H9 (cell line): ENCODE measurements around the gene CLDN2. TPM values are rescaled to one million over a fixed set of nuclear protein-coding genes. Genes with fewer than 3 reads are reported as not detected.

ENCODE experiments used
- DNase-seq: peaks from one replicate; pipeline ENCODE4 v3.0.0-alpha.2; 2017
- H2AFZ ChIP-seq: one replicate; pipeline ENCODE4 v1.6.1; 2013; ENCODE audit warnings: mild to moderate bottlenecking, low read length, control low read depth, moderate library complexity
- H2AK5ac ChIP-seq: 2 replicates; pipeline ENCODE4 v1.6.1; 2013; ENCODE audit warnings: low read length, control low read depth, mixed read lengths; ENCODE audit not compliant: insufficient read length
- H2BK120ac ChIP-seq: one replicate; pipeline ENCODE4 v1.6.1; 2013; ENCODE audit warnings: low read depth, mild to moderate bottlenecking, low read length, control low read depth, inconsistent platforms; ENCODE audit not compliant: poor library complexity, severe bottlenecking
- H2BK12ac ChIP-seq: 2 replicates; pipeline ENCODE4 v1.6.1; 2013; ENCODE audit warnings: low read length, control low read depth, mixed read lengths, low read depth; ENCODE audit not compliant: insufficient read length
- H2BK15ac ChIP-seq: 2 replicates; pipeline ENCODE4 v1.6.1; 2013; ENCODE audit warnings: low read depth, low read length, control low read depth
- H2BK20ac ChIP-seq: one replicate; pipeline ENCODE4 v1.6.1; 2013; ENCODE audit warnings: low read depth, mild to moderate bottlenecking, low read length, control low read depth, inconsistent platforms; ENCODE audit not compliant: poor library complexity, severe bottlenecking
- H2BK5ac ChIP-seq: 2 replicates; pipeline ENCODE4 v1.6.1; 2013; ENCODE audit warnings: low read length, control low read depth, mixed read lengths; ENCODE audit not compliant: insufficient read length
- H3K14ac ChIP-seq: 2 replicates; pipeline ENCODE4 v1.6.1; 2013; ENCODE audit warnings: low read length, control low read depth; ENCODE audit not compliant: insufficient read depth
- H3K18ac ChIP-seq: 2 replicates; pipeline ENCODE4 v1.6.1; 2013; ENCODE audit warnings: low read depth, mild to moderate bottlenecking, mixed read lengths, low read length, control low read depth; ENCODE audit not compliant: insufficient read length
- H3K23ac ChIP-seq: 2 replicates; pipeline ENCODE4 v1.6.1; 2013; ENCODE audit warnings: low read length, control low read depth, mixed read lengths, low read depth; ENCODE audit not compliant: insufficient read length
- H3K23me2 ChIP-seq: 2 replicates; pipeline ENCODE4 v1.6.1; 2013; ENCODE audit warnings: low read depth, mild to moderate bottlenecking, mixed read lengths, low read length, control low read depth; ENCODE audit not compliant: insufficient read length, poor library complexity, severe bottlenecking
- H3K27ac ChIP-seq: 2 replicates; pipeline ENCODE4 v1.5.1; 2013; ENCODE audit warnings: low read length, control low read depth, mixed read lengths, low read depth; ENCODE audit not compliant: insufficient read length
- H3K27me3 ChIP-seq: 2 replicates; pipeline ENCODE4 v1.6.1; 2013; ENCODE audit warnings: low read length, control low read depth, inconsistent platforms; ENCODE audit not compliant: insufficient read depth
- H3K4ac ChIP-seq: 2 replicates; pipeline ENCODE4 v1.6.1; 2013; ENCODE audit warnings: low read depth, mild to moderate bottlenecking, control low read depth, inconsistent platforms, low read length, moderate library complexity
- H3K4me1 ChIP-seq: 2 replicates; pipeline ENCODE4 v1.6.1; 2013; ENCODE audit warnings: low read length, control low read depth, inconsistent platforms; ENCODE audit not compliant: insufficient read depth
- H3K4me2 ChIP-seq: 2 replicates; pipeline ENCODE4 v1.6.1; 2013; ENCODE audit warnings: low read length, control low read depth, mixed read lengths; ENCODE audit not compliant: insufficient read length, insufficient read depth
- H3K56ac ChIP-seq: 2 replicates; pipeline ENCODE4 v1.6.1; 2013; ENCODE audit warnings: low read depth, mild to moderate bottlenecking, mixed read lengths, low read length, control low read depth; ENCODE audit not compliant: insufficient read length
- H3K79me1 ChIP-seq: 2 replicates; pipeline ENCODE4 v1.6.1; 2013; ENCODE audit warnings: low read depth, mild to moderate bottlenecking, moderate library complexity, low read length, control low read depth, inconsistent platforms; ENCODE audit not compliant: insufficient read depth, poor library complexity, severe bottlenecking
- H3K79me2 ChIP-seq: 2 replicates; pipeline ENCODE4 v1.6.1; 2013; ENCODE audit warnings: low read length, control low read depth, inconsistent platforms; ENCODE audit not compliant: insufficient read depth
- H3K9ac ChIP-seq: 2 replicates; pipeline ENCODE4 v1.6.1; 2013; ENCODE audit warnings: low read length, control low read depth, mixed read lengths; ENCODE audit not compliant: insufficient read length; ENCODE audit errors: extremely low read depth
- H3K9me3 ChIP-seq: one replicate; pipeline ENCODE4 v1.6.1; 2013; ENCODE audit warnings: low read depth, low read length, inconsistent platforms; ENCODE audit not compliant: control insufficient read depth
- H3T11ph ChIP-seq: one replicate; pipeline ENCODE4 v1.6.1; 2013; ENCODE audit warnings: mild to moderate bottlenecking, low read length, control low read depth, inconsistent platforms
- H4K20me1 ChIP-seq: one replicate; pipeline ENCODE4 v1.6.1; 2013; ENCODE audit not compliant: control insufficient read depth, insufficient read length, insufficient read depth
- H4K5ac ChIP-seq: 2 replicates; pipeline ENCODE4 v1.6.1; 2013; ENCODE audit warnings: low read depth, mild to moderate bottlenecking, mixed read lengths, low read length, control low read depth; ENCODE audit not compliant: insufficient read length
- H4K8ac ChIP-seq: replicated peaks from 2 replicates; pipeline ENCODE4 v1.6.1; 2013; ENCODE audit warnings: low read length, control low read depth, mixed read lengths, low read depth; ENCODE audit not compliant: insufficient read length
- H4K91ac ChIP-seq: 2 replicates; pipeline ENCODE4 v1.6.1; 2013; ENCODE audit warnings: low read depth, mild to moderate bottlenecking, moderate library complexity, mixed read lengths, low read length, control low read depth; ENCODE audit not compliant: insufficient read length
- H3K27ac Mint-ChIP-seq, 3 experiments: 2 replicates in 2 of 3; 3 replicates in 1 of 3; pipeline ENCODE4 v1.8.0; 2020 to 2021; ENCODE audit warnings: mixed read lengths in 3 of 3, mild to moderate bottlenecking in 1 of 3, moderate library complexity in 1 of 3
- H3K27me3 Mint-ChIP-seq: 2 replicates; pipeline ENCODE4 v1.8.0; 2021; ENCODE audit warnings: low read depth, mild to moderate bottlenecking, moderate library complexity, mixed read lengths
- H3K36me3 Mint-ChIP-seq, 3 experiments: 2 replicates in 2 of 3; 3 replicates in 1 of 3; pipeline ENCODE4 v1.8.0; 2020 to 2021; ENCODE audit warnings: low read depth in 3 of 3, mixed read lengths in 3 of 3; ENCODE audit not compliant: insufficient read depth in 1 of 3
- H3K4me1 Mint-ChIP-seq, 2 experiments: 2 replicates each; pipeline ENCODE4 v1.8.0; 2020; ENCODE audit warnings: mixed read lengths in 2 of 2
- H3K4me3 Mint-ChIP-seq, 2 experiments: 2 replicates in 1 of 2; 3 replicates in 1 of 2; pipeline ENCODE4 v1.8.0; 2020 to 2021; ENCODE audit warnings: mild to moderate bottlenecking in 2 of 2, mixed read lengths in 2 of 2, moderate library complexity in 1 of 2
- H3K9me3 Mint-ChIP-seq, 2 experiments: 2 replicates in 1 of 2; 3 replicates in 1 of 2; pipeline ENCODE4 v1.8.0; 2020; ENCODE audit warnings: mild to moderate bottlenecking in 2 of 2, mixed read lengths in 2 of 2, moderate library complexity in 1 of 2
- WGBS: extraction: QIAGEN DNeasy Blood & Tissue Kit; methylation state at CpG from one replicate; pipeline ENCODE4 v1.1.7; 2013; ENCODE audit warnings: missing lambda C conversion rate, low lambda C conversion rate, mixed read lengths; ENCODE audit not compliant: insufficient read length; ENCODE audit errors: extremely low coverage; 5-methylcytosine and 5-hydroxymethylcytosine counted together
- total RNA-seq: library from RNA; stranded (reverse); gene quantifications from 2 replicates; pipeline ENCODE4 v1.2.1, GENCODE V29; 2021
- TF ChIP-seq, protein P1 (sequence below): fragments of 200-600 bp; sonication (generic); conservative IDR thresholded peaks from 3 replicates; pipeline ENCODE4 v1.8.0; 2021; ENCODE audit warnings: antibody characterized with exemption, mild to moderate bottlenecking

The CLDN2 gene
- total RNA-seq, 1 experiment from 2014 or later = not detected

GRCh38 chrX:106954041-106954440 lies 33.8 kb downstream of the CLDN2 start:
- Histone ChIP-seq H2BK5ac (no peak overlapping the region), H4K20me1 (no peaks in the 10 kb centered on the region), H3K27me3 (no peaks in the 10 kb centered on the region), H2AFZ (no peak overlapping the region), H2BK12ac (no peak overlapping the region), H3K14ac (no peak overlapping the region), H3K4ac (no peak overlapping the region), H3K18ac (no peak overlapping the region), H3T11ph (no peak overlapping the region), H3K4me1 (no peaks in the 10 kb centered on the region), H2BK15ac (no peak overlapping the region), H2AK5ac (no peak overlapping the region), H3K23ac (no peak overlapping the region), H3K4me2 (no peak overlapping the region), H3K23me2 (no peaks in the 10 kb centered on the region), H4K5ac (no peak overlapping the region), H3K79me2 (no peaks in the 10 kb centered on the region), H3K27ac (no peak overlapping the region), H2BK120ac (no peak overlapping the region), H4K91ac (no peak overlapping the region), H3K9me3 (no peaks in the 10 kb centered on the region), H3K9ac (no peak overlapping the region), H3K79me1 (no peaks in the 10 kb centered on the region), H2BK20ac (no peak overlapping the region), H4K8ac (no peak overlapping the region), H3K56ac (no peak overlapping the region)
- no peak overlapping the region for H3K27ac Mint-ChIP-seq
- H3K9me3 Mint-ChIP-seq = peaks cover 0 to 30% of the 10 kb centered on the region in 2 experiments; a peak in 2 of 5 replicates
- WGBS = no CpG with 5 or more reads among the region's 4 CpGs
- peaks cover 0 to 5% (median 0%) of the 10 kb centered on the region in 3 experiments; a peak in 2 of 7 replicates for H3K36me3 Mint-ChIP-seq
- H3K4me3 Mint-ChIP-seq = no peak overlapping the region
- DNase-seq = no peak
- no peaks in the 10 kb centered on the region for H3K27me3 Mint-ChIP-seq
- no peaks in the 10 kb centered on the region for H3K4me1 Mint-ChIP-seq
- TF ChIP-seq, protein P1, sequence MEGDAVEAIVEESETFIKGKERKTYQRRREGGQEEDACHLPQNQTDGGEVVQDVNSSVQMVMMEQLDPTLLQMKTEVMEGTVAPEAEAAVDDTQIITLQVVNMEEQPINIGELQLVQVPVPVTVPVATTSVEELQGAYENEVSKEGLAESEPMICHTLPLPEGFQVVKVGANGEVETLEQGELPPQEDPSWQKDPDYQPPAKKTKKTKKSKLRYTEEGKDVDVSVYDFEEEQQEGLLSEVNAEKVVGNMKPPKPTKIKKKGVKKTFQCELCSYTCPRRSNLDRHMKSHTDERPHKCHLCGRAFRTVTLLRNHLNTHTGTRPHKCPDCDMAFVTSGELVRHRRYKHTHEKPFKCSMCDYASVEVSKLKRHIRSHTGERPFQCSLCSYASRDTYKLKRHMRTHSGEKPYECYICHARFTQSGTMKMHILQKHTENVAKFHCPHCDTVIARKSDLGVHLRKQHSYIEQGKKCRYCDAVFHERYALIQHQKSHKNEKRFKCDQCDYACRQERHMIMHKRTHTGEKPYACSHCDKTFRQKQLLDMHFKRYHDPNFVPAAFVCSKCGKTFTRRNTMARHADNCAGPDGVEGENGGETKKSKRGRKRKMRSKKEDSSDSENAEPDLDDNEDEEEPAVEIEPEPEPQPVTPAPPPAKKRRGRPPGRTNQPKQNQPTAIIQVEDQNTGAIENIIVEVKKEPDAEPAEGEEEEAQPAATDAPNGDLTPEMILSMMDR = no peak
